Fibroblast of the aortic adventitia (primary cell): ENCODE data around the gene ZDHHC24. TPM values are rescaled to one million over a fixed set of nuclear protein-coding genes. Genes with fewer than 3 reads are reported as not detected.
A peak's percentile ranks its signal among the peaks of the same experiment; 100 is the strongest.

Source experiments
- DNase-seq: peaks from one replicate; pipeline ENCODE4 v3.0.0-alpha.2; 2010; ENCODE audit warnings: low read depth
- H3K4me3 ChIP-seq: 2 replicates; pipeline ENCODE4 v1.5.1; 2011; ENCODE audit warnings: low read depth, mild to moderate bottlenecking, control low read depth, low read length, moderate library complexity
- total RNA-seq: library from RNA; depleted of rRNA; stranded (reverse); fragments of >200 nt; gene quantifications from 2 replicates; pipeline ENCODE4 v1.2.3, GENCODE V29; 2012; ENCODE audit warnings: low replicate concordance
- TF ChIP-seq, protein P1 (sequence below): IDR thresholded peaks from 2 replicates; pipeline ENCODE4 v1.5.1; 2011; ENCODE audit warnings: mild to moderate bottlenecking, low read length, control low read depth, inconsistent platforms; ENCODE audit not compliant: insufficient read depth

Gene ZDHHC24
- total RNA-seq, 1 donor = 8.6 TPM

DNA sequence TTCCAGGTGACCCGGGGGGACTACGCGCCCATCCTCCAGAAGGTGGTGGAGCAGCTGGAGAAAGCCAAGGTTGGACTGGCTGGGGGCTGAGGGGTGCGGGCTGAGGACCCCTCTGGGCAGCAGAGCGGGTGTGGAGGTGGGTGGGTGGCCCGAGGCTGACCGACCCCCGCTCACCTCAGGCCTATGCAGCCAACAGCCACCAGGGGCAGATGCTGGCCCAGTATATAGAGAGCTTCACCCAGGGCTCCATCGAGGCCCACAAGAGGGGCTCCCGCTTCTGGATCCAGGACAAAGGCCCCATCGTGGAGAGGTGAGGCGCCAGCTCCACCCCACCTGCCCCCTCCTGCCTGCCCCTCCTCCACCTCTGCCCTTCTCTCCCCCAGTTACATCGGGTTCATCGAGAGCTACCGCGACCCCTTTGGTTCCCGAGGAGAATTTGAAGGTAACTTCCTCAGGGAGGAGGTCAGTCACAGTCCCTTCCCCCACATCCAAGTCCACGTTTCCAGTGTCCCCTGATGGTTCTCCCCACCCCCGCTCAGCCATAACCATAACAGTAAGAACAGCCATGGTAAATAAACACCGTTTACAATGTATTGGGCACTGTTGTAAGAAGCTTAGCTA lies 54.4 kb downstream of the ZDHHC24 start:
- no peak for DNase-seq
- TF ChIP-seq, protein P1, sequence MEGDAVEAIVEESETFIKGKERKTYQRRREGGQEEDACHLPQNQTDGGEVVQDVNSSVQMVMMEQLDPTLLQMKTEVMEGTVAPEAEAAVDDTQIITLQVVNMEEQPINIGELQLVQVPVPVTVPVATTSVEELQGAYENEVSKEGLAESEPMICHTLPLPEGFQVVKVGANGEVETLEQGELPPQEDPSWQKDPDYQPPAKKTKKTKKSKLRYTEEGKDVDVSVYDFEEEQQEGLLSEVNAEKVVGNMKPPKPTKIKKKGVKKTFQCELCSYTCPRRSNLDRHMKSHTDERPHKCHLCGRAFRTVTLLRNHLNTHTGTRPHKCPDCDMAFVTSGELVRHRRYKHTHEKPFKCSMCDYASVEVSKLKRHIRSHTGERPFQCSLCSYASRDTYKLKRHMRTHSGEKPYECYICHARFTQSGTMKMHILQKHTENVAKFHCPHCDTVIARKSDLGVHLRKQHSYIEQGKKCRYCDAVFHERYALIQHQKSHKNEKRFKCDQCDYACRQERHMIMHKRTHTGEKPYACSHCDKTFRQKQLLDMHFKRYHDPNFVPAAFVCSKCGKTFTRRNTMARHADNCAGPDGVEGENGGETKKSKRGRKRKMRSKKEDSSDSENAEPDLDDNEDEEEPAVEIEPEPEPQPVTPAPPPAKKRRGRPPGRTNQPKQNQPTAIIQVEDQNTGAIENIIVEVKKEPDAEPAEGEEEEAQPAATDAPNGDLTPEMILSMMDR = peak; percentile 53
- H3K4me3 ChIP-seq = no peak overlapping the region

- no peak overlapping the region for H3K4me3 ChIP-seq
- TF ChIP-seq, protein P1 = no peak
- DNase-seq = no peak
These were observed 56.2 kb downstream of the ZDHHC24 start for GRCh38 chr11:66489636-66490035.

DNA sequence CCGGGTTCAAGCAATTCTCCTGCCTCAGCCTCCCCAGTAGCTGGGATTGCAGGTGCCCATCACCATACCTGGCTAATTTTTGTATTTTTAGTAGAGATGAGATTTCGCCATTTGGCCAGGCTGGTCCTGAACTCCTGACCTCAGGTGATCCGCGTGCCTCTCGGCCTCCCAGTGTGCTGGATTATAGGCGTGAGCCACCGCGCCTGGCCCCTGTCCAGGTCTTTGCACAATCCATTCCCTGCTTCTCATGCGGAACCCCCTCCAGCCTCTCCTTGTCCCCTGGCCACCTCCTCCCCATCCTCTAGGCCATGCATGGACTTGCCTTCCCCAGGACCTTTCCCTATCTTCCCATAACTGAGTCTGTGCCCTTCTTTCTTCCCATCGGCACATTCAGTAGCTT lies 56.9 kb downstream of the ZDHHC24 start:
- TF ChIP-seq, protein P1 = no peak
- no peak for DNase-seq
- no peak overlapping the region for H3K4me3 ChIP-seq

DNA sequence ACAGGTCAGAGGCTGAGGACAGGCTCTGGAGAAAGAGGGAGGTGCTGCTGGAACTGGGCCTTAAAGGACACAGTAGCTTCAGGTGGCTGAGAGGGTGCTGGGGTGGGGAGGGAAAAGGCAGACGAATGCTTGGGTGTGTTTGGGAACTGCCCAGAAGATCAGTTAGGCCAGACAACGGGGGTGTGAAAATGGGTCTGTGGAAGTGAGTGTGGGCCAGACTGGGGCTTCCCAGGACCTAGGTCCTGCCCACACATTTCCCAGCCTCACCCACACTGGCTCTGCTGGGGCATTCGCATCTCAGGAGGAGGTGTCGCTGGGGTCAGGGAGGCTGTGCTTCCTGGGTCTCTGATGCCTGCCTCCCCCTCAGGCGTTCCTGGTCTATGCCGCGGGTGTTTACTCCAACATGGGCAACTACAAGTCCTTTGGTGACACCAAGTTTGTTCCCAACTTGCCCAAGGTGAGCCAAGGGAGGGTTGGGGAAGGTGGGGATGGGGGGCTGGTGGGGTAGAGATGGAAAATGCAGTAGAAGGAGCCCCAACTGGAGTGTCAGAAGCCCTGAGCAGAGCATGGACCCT lies 61.0 kb downstream of the ZDHHC24 start:
- DNase-seq = no peak
- no peak overlapping the region for H3K4me3 ChIP-seq
- TF ChIP-seq, protein P1 = no peak

GRCh38 chr11:66480117-66480938 lies 65.5 kb downstream of the ZDHHC24 start, which contains the start of gene DPP3:
Gene DPP3 (plus strand): TSS chr11:66480434. CDS start chr11:66482201, 1,767 bp downstream.
- peak within 1 kb of the TSS; percentile 83 for H3K4me3 ChIP-seq
- TF ChIP-seq, protein P1 = no peak
- DNase-seq = peak; percentile 95

DNA sequence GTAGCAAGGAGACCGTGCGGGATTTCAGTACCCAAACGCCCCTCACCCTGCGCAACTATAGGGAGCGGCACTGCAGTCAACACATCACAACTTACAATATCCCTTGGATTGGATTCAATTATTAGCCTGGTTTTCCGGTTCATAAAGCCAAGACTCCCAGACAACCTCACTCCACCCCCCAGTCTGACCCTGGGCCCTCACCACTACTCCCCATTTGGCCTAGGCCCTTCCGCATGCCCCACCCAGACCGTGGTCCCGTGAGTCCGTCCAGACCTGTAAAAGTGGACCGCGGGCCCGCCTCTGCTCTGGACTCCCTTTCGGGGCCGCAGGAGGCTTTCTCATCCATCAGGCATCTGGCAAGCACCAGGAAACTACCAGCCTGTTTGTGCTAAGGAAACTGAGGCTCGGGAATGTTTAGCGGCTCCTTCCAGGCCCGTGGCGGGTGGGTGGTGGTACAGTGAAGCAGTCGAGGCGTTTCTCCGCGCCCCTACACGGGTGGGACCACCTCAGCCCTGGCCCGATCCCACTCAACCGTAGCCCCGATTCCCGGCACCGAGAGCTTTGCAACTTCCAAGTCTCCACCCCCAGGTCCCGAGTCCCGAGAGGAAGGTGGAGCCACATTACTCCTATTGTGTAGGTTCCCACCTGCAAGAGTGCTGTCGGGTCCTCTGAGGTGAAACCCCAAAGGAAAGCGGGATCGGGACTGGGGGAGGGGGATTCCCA lies 66.3 kb downstream of the ZDHHC24 start:
- peak; percentile 39 for DNase-seq
- TF ChIP-seq, protein P1 = no peak
- H3K4me3 ChIP-seq = peak overlapping the region; percentile 83
